OCI-LY1 (cell line): ENCODE data around the gene ATG4D.

Experiments used
- EZH2 ChIP-seq: fragments of 200-600 bp; sonication (generic), shearing (Covaris generic); IDR thresholded peaks from 2 replicates; pipeline ENCODE4 v1.8.0; 2017; ENCODE audit warnings: borderline replicate concordance, mixed run types, mild to moderate bottlenecking, antibody characterized with exemption, low read length, moderate library complexity, mixed read lengths
- TF ChIP-seq, protein P1 (sequence below): fragments of 200-600 bp; sonication (generic), shearing (Covaris generic); IDR thresholded peaks from 2 replicates; pipeline ENCODE4 v1.5.1; 2017; ENCODE audit warnings: mild to moderate bottlenecking, antibody characterized with exemption, low read length, moderate library complexity, mixed read lengths

DNA sequence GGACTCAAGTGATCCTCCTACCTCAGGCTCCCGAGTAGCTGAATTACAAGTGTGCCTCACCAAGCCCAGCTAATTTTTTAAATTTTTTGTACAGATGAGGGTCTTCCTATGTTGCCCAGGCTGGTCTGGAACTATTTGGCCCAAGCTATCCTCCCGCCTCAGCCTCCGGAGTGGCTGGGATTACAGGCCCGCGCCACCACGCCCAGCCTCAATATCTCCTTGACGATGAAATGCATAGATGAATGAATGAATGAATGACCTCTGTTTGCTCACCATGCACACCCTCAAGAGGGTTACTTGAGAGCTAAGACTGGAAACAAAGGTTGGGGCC lies 58.3 kb downstream of the ATG4D start:
- TF ChIP-seq, protein P1, sequence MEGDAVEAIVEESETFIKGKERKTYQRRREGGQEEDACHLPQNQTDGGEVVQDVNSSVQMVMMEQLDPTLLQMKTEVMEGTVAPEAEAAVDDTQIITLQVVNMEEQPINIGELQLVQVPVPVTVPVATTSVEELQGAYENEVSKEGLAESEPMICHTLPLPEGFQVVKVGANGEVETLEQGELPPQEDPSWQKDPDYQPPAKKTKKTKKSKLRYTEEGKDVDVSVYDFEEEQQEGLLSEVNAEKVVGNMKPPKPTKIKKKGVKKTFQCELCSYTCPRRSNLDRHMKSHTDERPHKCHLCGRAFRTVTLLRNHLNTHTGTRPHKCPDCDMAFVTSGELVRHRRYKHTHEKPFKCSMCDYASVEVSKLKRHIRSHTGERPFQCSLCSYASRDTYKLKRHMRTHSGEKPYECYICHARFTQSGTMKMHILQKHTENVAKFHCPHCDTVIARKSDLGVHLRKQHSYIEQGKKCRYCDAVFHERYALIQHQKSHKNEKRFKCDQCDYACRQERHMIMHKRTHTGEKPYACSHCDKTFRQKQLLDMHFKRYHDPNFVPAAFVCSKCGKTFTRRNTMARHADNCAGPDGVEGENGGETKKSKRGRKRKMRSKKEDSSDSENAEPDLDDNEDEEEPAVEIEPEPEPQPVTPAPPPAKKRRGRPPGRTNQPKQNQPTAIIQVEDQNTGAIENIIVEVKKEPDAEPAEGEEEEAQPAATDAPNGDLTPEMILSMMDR = no peak
- TF ChIP-seq EZH2 = no peak
